GM12878 (cell line): ENCODE data around the gene MACROD2. TPM values are rescaled to one million over a fixed set of nuclear protein-coding genes. Genes with fewer than 3 reads are reported as not detected.

Experiments
- ATAC-seq: fragments of 200-7000 bp; cut with Tn5 transposase; 3 replicates; pipeline ENCODE4 v1.9.1; 2020; ENCODE audit warnings: mild to moderate bottlenecking, moderate library complexity
- BruUV-seq: library from RNA; stranded (reverse); fragments of 400-500 nt; replicated peaks from 2 replicates; lab custom pipeline; 2021; lab: Mats Ljungman, UMichigan
- CTCF ChIA-PET: fragments of 300-600 bp; sonication (Branson Sonifier 250); formaldehyde crosslinking; extraction: SDS; loops from one replicate; lab custom pipeline; 2021; ENCODE audit warnings: inconsistent platforms; lab: Yijun Ruan, JAX
- POLR2A ChIA-PET: fragments of 350-600 bp; formaldehyde crosslinking; extraction: SDS; loops from one replicate; lab custom pipeline; 2021; ENCODE audit warnings: inconsistent platforms; lab: Charles Lee
- RAD21 ChIA-PET: fragments of 300-600 bp; sonication (Branson Sonifier 250); formaldehyde crosslinking; loops from one replicate; lab custom pipeline; 2023; ENCODE audit warnings: antibody characterized with exemption; ENCODE audit not compliant: unreplicated experiment; lab: Charles Lee
- SMC1A ChIA-PET: fragments of 300-600 bp; sonication (Branson Sonifier 250); formaldehyde crosslinking; loops from one replicate; lab custom pipeline; 2023; ENCODE audit not compliant: unreplicated experiment, uncharacterized antibody; lab: Charles Lee
- DNase-seq: peaks from one replicate; pipeline ENCODE4 v3.0.0-alpha.2; 2011; ENCODE audit warnings: low read depth, low spot score
- FAIRE-seq: peaks from 3 replicates; lab custom pipeline; 2011; peaks lifted over from hg19 to GRCh38; lab: Jason Lieb, UNC
- H2AFZ ChIP-seq: 2 replicates; pipeline ENCODE4 v1.6.0; 2011; ENCODE audit warnings: low read depth, low read length, control low read depth; ENCODE audit not compliant: control insufficient read depth
- H3K27ac ChIP-seq: 2 replicates; pipeline ENCODE4 v1.5.1; 2011; ENCODE audit warnings: control low read depth; ENCODE audit not compliant: control insufficient read depth, insufficient read depth
- H3K27me3 ChIP-seq, 2 experiments: replicated peaks in 1 of 2; 2 replicates each; pipeline versions ENCODE4 v1.6.0 to v1.6.1; 2011; ENCODE audit warnings: low read length in 1 of 2; ENCODE audit not compliant: control insufficient read depth in 2 of 2, insufficient read depth in 2 of 2
- H3K36me3 ChIP-seq, 2 experiments: 2 replicates each; pipeline ENCODE4 v1.5.1; 2011; ENCODE audit warnings: low read length in 1 of 2; ENCODE audit not compliant: control insufficient read depth in 2 of 2, insufficient read depth in 2 of 2
- H3K4me1 ChIP-seq: 2 replicates; pipeline ENCODE4 v1.6.1; 2011; ENCODE audit warnings: mild to moderate bottlenecking, low read length, moderate library complexity, mixed read lengths; ENCODE audit not compliant: control insufficient read depth, insufficient read depth
- H3K4me2 ChIP-seq: 2 replicates; pipeline ENCODE4 v1.6.0; 2011; ENCODE audit warnings: control low read depth; ENCODE audit not compliant: control insufficient read depth, insufficient read depth
- H3K4me3 ChIP-seq: fragments of 200-600 bp; sonication (generic); 2 replicates; pipeline ENCODE4 v1.5.1; 2016
- H3K79me2 ChIP-seq: 2 replicates; pipeline ENCODE4 v1.6.0; 2011; ENCODE audit warnings: low read length; ENCODE audit not compliant: control insufficient read depth, insufficient read depth
- H3K9ac ChIP-seq: 2 replicates; pipeline ENCODE4 v1.8.0; 2011; ENCODE audit warnings: low read length, control low read depth, mixed read lengths; ENCODE audit not compliant: control insufficient read depth, insufficient read depth
- H3K9me3 ChIP-seq: replicated peaks from 3 replicates; pipeline ENCODE4 v1.5.1; 2011; ENCODE audit warnings: mild to moderate bottlenecking, low read length; ENCODE audit not compliant: control insufficient read depth, insufficient read depth
- H4K20me1 ChIP-seq: 2 replicates; pipeline ENCODE4 v1.6.0; 2011; ENCODE audit not compliant: control insufficient read depth, insufficient read depth
- BHLHE40 ChIP-seq, 2 experiments: fragments of 450-650 bp in 1 of 2; IDR thresholded peaks; 2 replicates each; pipeline ENCODE4 v1.6.1; 2011 to 2017; ENCODE audit warnings: low read depth in 2 of 2, borderline replicate concordance in 1 of 2, improper control_type of control experiment in 1 of 2, low read length in 1 of 2, mild to moderate bottlenecking in 1 of 2
- CHD2 ChIP-seq: IDR thresholded peaks from 2 replicates; pipeline ENCODE4 v1.6.1; 2011; ENCODE audit warnings: low read depth, low read length, improper control_type of control experiment, borderline replicate concordance
- IRF4 ChIP-seq: IDR thresholded peaks from 2 replicates; pipeline ENCODE4 v1.6.1; 2011; ENCODE audit warnings: low read depth, low read length
- MEF2A ChIP-seq: IDR thresholded peaks from 2 replicates; pipeline ENCODE4 v1.6.1; 2011; ENCODE audit warnings: low read depth, mild to moderate bottlenecking, low read length, moderate library complexity; ENCODE audit not compliant: insufficient read depth
- NKRF ChIP-seq: fragments of 450-650 bp; conservative IDR thresholded peaks from 2 replicates; pipeline ENCODE4 v1.6.1; 2017; ENCODE audit warnings: mild to moderate bottlenecking, moderate library complexity
- SP1 ChIP-seq: IDR thresholded peaks from one replicate; pipeline ENCODE4 v1.6.1; 2011; ENCODE audit warnings: low read depth, low read length
- TAF1 ChIP-seq: IDR thresholded peaks from 2 replicates; pipeline ENCODE4 v1.6.1; 2011; ENCODE audit warnings: mild to moderate bottlenecking, low read depth, low read length, borderline replicate concordance
- TCF3 ChIP-seq: IDR thresholded peaks from 2 replicates; pipeline ENCODE4 v1.6.1; 2012; ENCODE audit warnings: low read depth, mild to moderate bottlenecking, low read length, borderline replicate concordance; ENCODE audit not compliant: insufficient read depth
- USF2 ChIP-seq: IDR thresholded peaks from 2 replicates; pipeline ENCODE4 v1.6.1; 2011; ENCODE audit warnings: low read depth, low read length, improper control_type of control experiment, borderline replicate concordance
- WGBS: methylation state at CpG from one replicate; pipeline ENCODE4 v1.1.6; 2016; ENCODE audit warnings: low lambda C conversion rate; ENCODE audit not compliant: insufficient replicate concordance, insufficient coverage; ENCODE audit errors: missing lambda C conversion rate; 5-methylcytosine and 5-hydroxymethylcytosine counted together
- in situ Hi-C: fragments of 300-500 bp; cut with MboI; formaldehyde crosslinking; loops from 9 replicates; pipeline ENCODE4 v1.14.3; 2018; ENCODE audit warnings: mixed read lengths
- intact Hi-C: fragments of 100-400 bp; cut with micrococcal nuclease; formaldehyde crosslinking; loops from one replicate; pipeline ENCODE4 v1.14.2; 2022; ENCODE audit not compliant: unreplicated experiment
- polyA plus RNA-seq, 11 experiments: library from polyadenylated mRNA; depleted of rRNA in 4 of 11; unstranded in 6 of 11; stranded (reverse) in 5 of 11; fragments of >200 nt; fragmentation: Nextera tagmentation in 4 of 11; fragmentation: Illumina TruSeq in 1 of 11; extraction: Ambion mirVana in 4 of 11; extraction: Trizol in 1 of 11; gene quantifications; 1 replicate in 1 of 11; 2 replicates in 10 of 11; pipeline versions ENCODE4 v1.2.1 to v1.2.3, GENCODE V29; 2011 to 2016; ENCODE audit warnings: inconsistent platforms in 2 of 11, missing spikeins in 2 of 11, low read depth in 1 of 11
- total RNA-seq, 4 experiments: library from RNA; depleted of rRNA in 3 of 4; stranded (reverse); fragments of >200 nt in 3 of 4; fragmentation: Illumina TruSeq in 1 of 4; extraction: Trizol in 1 of 4; gene quantifications; 2 replicates each; pipeline versions ENCODE4 v1.2.1 to v1.2.3, GENCODE V29; 2013 to 2021
- TF ChIP-seq, protein P1 (sequence below): IDR thresholded peaks from 2 replicates; pipeline ENCODE4 v1.6.1; 2011; ENCODE audit warnings: low read depth, mild to moderate bottlenecking, low read length, moderate library complexity, borderline replicate concordance; ENCODE audit errors: extremely low read depth

Gene MACROD2
- total and polyA plus RNA-seq, 10 of the 15 experiments (the other 5 are each of a cell fraction or from before 2014, with no cell fraction given) = 1.1 to 21.5 (median 2.2) TPM

- no peak overlapping the region for H3K27ac ChIP-seq
- no peaks in the 10 kb centered on the region for H3K36me3 ChIP-seq
- no peaks in the 10 kb centered on the region for H3K79me2 ChIP-seq
- intact Hi-C loops = no loop called here
- DNase-seq (no peak), ATAC-seq (no peak)
- no peak overlapping the region for H3K4me3 ChIP-seq
- H3K9ac ChIP-seq = no peak overlapping the region
- TF ChIP-seq MEF2A = no peak
- TF ChIP-seq BHLHE40 (IDR thresholded peaks at IDR 0.05; ENCODE audit: borderline replicate concordance in 1 of 2, low read depth in 2 of 2, low read length in 1 of 2) = no peak
- TF ChIP-seq TCF3 = no peak
- TF ChIP-seq, protein P1, sequence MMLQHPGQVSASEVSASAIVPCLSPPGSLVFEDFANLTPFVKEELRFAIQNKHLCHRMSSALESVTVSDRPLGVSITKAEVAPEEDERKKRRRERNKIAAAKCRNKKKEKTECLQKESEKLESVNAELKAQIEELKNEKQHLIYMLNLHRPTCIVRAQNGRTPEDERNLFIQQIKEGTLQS = no peak
- no peak for TF ChIP-seq CHD2
- no peak for TF ChIP-seq USF2
- no peak for TF ChIP-seq SP1
- no peak for TF ChIP-seq NKRF
- TF ChIP-seq IRF4 = no peak
- TF ChIP-seq TAF1 = no peak
- TF ChIP-seq, all 136 proteins: peak for 0
- RAD21 ChIA-PET = no interaction called here
- SMC1A ChIA-PET = no interaction called here
- WGBS = 2% methylated on average over 2 of the region's 2 CpGs
- BruUV-seq = no TSS peak
- CTCF ChIA-PET = no interaction called here
- Histone ChIP-seq H4K20me1 (no peaks in the 10 kb centered on the region), H3K4me1 (no peaks in the 10 kb centered on the region), H2AFZ (no peak overlapping the region), H3K4me2 (no peak overlapping the region), H3K27me3 (no peaks in the 10 kb centered on the region), H3K9me3 (no peaks in the 10 kb centered on the region)
- FAIRE-seq = no peak
- in situ Hi-C loops = no loop called here
- POLR2A ChIA-PET = no interaction called here
Observed at GRCh38 chr20:15739035-15739434, 1743.7 kb downstream of the MACROD2 start.
